Peyer's patch (tissue), 4 donors: ENCODE results near the gene ME1. TPM values are rescaled to one million over a fixed set of nuclear protein-coding genes. Genes with fewer than 3 reads are reported as not detected.

Source experiments
- DNase-seq, 3 donors: peaks; one replicate each; pipeline ENCODE4 v3.0.0-alpha.2; 2017 to 2019
- H3K27ac ChIP-seq, 4 donors: fragments of 200-600 bp; sonication (generic); one replicate each; pipeline ENCODE4 v1.5.1; 2016 to 2019
- H3K27me3 ChIP-seq, 2 donors: fragments of 200-600 bp; sonication (generic); one replicate each; pipeline ENCODE4 v1.5.1; 2019
- H3K36me3 ChIP-seq, 3 donors: fragments of 200-600 bp; sonication (generic); one replicate each; pipeline ENCODE4 v1.5.1; 2016 to 2019
- H3K4me1 ChIP-seq, 4 donors: fragments of 200-600 bp; sonication (generic); one replicate each; pipeline ENCODE4 v1.5.1; 2016 to 2019
- H3K4me3 ChIP-seq, 4 donors: fragments of 200-600 bp; sonication (generic); 1 replicate in 3 of 4; 2 replicates in 1 of 4; pipeline ENCODE4 v1.5.1; 2016 to 2019; ENCODE audit warnings: mild to moderate bottlenecking in 1 of 4
- H3K9me3 ChIP-seq, 4 donors: fragments of 200-600 bp; sonication (generic); one replicate each; pipeline ENCODE4 v1.5.1; 2016 to 2019; ENCODE audit warnings: mild to moderate bottlenecking in 1 of 4
- POLR2A ChIP-seq, 2 donors: fragments of 450-650 bp; IDR thresholded peaks; one replicate each; pipeline ENCODE4 v1.5.1; 2017; ENCODE audit warnings: antibody characterized with exemption in 2 of 2, mild to moderate bottlenecking in 2 of 2, moderate library complexity in 2 of 2
- total RNA-seq, 4 donors: library from RNA; depleted of rRNA; stranded (reverse); fragments of >200 nt; gene quantifications; one replicate each; pipeline ENCODE4 v1.1.0, GENCODE V29; 2016
- TF ChIP-seq, protein P1 (sequence below), 6 experiments: fragments of 450-650 bp in 4 of 6; fragments of 200-600 bp in 2 of 6; sonication (generic) in 1 of 6; IDR thresholded peaks; one replicate each; pipeline ENCODE4 v1.5.1; 2017 to 2019; ENCODE audit warnings: antibody characterized with exemption in 6 of 6, mild to moderate bottlenecking in 3 of 6, moderate library complexity in 1 of 6

The ME1 gene
- total RNA-seq, 4 donors from 2014 or later = 7.4 to 39.1 (median 19.6) TPM

DNA sequence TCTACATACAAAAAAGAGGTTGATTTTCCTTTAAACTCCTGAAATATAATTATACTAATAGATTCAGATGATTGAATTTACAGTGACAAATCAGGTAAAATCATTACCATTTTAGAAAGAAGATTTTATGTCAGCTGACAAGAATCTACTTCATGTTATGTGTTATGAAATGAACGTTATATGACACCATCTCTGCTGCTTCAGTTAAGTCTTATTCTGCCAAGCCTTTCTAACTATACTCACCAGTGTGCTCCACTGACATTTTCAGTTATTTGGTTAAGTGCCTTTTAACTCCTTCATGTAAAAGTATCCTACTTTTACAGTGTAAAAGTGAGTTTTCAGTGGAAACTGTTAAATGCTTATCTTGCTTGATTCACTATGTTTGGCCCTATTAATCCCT lies 157.3 kb downstream of the ME1 start:
- TF ChIP-seq POLR2A (IDR thresholded peaks at IDR 0.05) = no peak
- TF ChIP-seq, protein P1, sequence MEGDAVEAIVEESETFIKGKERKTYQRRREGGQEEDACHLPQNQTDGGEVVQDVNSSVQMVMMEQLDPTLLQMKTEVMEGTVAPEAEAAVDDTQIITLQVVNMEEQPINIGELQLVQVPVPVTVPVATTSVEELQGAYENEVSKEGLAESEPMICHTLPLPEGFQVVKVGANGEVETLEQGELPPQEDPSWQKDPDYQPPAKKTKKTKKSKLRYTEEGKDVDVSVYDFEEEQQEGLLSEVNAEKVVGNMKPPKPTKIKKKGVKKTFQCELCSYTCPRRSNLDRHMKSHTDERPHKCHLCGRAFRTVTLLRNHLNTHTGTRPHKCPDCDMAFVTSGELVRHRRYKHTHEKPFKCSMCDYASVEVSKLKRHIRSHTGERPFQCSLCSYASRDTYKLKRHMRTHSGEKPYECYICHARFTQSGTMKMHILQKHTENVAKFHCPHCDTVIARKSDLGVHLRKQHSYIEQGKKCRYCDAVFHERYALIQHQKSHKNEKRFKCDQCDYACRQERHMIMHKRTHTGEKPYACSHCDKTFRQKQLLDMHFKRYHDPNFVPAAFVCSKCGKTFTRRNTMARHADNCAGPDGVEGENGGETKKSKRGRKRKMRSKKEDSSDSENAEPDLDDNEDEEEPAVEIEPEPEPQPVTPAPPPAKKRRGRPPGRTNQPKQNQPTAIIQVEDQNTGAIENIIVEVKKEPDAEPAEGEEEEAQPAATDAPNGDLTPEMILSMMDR (IDR thresholded peaks at IDR 0.05) = no peak
- no peak for DNase-seq
- H3K9me3 ChIP-seq = no peaks in the 10 kb centered on the region
- H3K27me3 ChIP-seq = no peaks in the 10 kb centered on the region
- no peak overlapping the region for H3K4me3 ChIP-seq
- H3K27ac ChIP-seq = no peak overlapping the region
- no peaks in the 10 kb centered on the region for H3K36me3 ChIP-seq
- no peaks in the 10 kb centered on the region for H3K4me1 ChIP-seq

DNA sequence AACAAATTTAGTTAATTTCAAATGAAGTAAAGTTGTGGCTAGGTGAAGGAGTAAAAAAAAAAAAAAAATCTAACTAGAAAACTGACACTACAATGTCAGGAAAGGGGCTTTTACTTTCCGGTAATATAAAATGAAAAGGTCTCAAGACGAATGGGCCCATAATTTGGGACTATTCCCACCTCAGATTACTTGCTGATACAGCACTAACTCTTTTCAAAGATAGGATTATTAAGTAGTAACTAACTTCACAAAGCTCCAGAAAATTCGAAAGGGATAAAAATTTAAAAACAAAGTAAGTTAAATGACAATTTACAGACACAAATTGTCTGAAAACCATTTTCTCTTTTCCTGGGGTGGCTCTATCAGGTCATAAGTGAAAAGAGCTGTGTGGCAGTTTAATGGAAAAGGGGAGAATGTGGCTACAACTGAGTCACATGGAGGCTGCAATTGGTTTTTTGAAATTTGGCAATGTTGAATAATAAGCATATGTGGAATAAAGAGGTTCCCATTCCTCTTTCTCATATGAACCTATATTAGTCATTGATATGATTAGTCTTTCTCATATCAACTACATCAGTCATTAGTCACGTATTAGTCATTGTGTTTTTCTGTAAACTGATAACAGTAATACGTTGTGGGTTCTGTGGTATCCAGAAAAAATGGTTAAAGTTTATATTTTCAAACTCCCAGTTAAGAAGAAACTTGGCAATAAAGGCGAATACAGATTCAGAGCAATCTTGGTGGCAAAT lies 159.7 kb downstream of the ME1 start:
- H3K4me1 ChIP-seq = no peaks in the 10 kb centered on the region

DNA sequence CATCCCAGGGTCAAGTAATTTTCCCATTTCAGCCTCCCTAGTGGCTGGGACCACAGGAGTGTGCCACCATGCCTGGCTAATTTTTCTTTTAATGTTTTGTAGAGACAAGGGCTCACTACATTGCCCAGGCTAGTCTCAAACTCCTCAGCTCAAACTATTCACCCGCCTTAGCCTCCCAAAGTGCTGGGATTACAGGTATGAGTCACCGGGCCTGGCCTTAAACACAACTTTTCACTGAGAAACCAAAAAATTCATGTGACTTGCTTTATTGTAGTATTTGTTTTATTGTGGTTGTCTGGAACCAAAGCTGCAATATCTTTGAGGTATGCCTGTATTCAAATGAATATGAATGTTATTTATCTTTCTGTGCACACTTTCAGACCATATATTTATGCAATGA lies 165.5 kb downstream of the ME1 start:
- no peak overlapping the region for H3K4me3 ChIP-seq
- no peaks in the 10 kb centered on the region for H3K36me3 ChIP-seq
- no peaks in the 10 kb centered on the region for H3K4me1 ChIP-seq

More for the DNA sequence above, 159.7 kb downstream of the ME1 start:
- Histone ChIP-seq H3K27me3 (no peaks in the 10 kb centered on the region), H3K36me3 (no peaks in the 10 kb centered on the region), H3K9me3 (no peaks in the 10 kb centered on the region), H3K4me3 (no peak overlapping the region), H3K27ac (no peak overlapping the region)
- TF ChIP-seq, protein P1 (IDR thresholded peaks at IDR 0.05) = no peak
- no peak for TF ChIP-seq POLR2A (IDR thresholded peaks at IDR 0.05)
- DNase-seq = no peak

DNA sequence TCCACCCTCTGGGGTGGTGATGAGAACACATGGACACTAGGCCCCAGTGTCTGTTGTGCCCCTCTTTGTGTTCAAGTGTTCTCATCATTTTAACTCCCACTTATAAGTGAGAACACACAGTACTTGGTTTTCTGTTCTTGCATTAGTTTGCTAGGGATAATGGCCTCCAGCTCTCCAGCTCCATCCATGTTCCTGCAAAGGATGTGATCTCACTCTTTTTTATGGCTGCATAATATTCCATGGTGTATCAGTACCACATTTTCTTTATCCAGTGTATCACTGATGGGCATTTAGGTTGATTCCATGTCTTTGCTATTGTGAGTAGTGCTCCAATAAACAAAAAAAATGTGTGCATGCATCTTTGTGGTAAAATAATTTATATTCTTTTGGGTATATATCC lies 170.3 kb downstream of the ME1 start:
- H3K36me3 ChIP-seq = no peaks in the 10 kb centered on the region
- H3K4me1 ChIP-seq = no peaks in the 10 kb centered on the region
- no peaks in the 10 kb centered on the region for H3K27me3 ChIP-seq
- H3K9me3 ChIP-seq = no peaks in the 10 kb centered on the region
- no peak for DNase-seq
- TF ChIP-seq, protein P1 (IDR thresholded peaks at IDR 0.05) = no peak
- TF ChIP-seq POLR2A (IDR thresholded peaks at IDR 0.05) = no peak
- no peak overlapping the region for H3K4me3 ChIP-seq
- H3K27ac ChIP-seq = no peak overlapping the region

More for the DNA sequence above, 165.5 kb downstream of the ME1 start:
- no peak for DNase-seq
- Histone ChIP-seq H3K27me3 (no peaks in the 10 kb centered on the region), H3K27ac (no peak overlapping the region), H3K9me3 (no peaks in the 10 kb centered on the region)
- TF ChIP-seq, protein P1 (IDR thresholded peaks at IDR 0.05) = no peak

DNA sequence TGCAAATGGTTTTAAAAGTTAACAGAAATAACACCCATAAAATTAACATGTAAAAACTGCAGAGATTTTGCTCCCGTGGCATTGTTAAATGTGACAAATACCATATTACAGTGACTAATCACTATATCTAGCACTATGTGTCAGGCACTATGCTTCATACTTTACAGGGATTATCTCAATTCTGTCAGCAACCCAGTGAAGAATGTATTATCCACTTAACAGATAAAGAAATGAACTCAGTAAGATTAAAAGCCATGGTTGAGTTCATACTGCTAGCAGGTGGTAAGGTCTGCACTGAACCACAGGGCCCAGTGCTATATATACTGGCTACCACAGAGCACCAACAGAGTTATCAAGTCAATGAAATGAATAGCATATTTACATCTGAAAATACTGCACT lies 172.3 kb downstream of the ME1 start:
- H3K9me3 ChIP-seq = no peaks in the 10 kb centered on the region
- TF ChIP-seq, protein P1 (IDR thresholded peaks at IDR 0.05) = no peak
- TF ChIP-seq POLR2A (IDR thresholded peaks at IDR 0.05) = no peak
- no peaks in the 10 kb centered on the region for H3K27me3 ChIP-seq
- DNase-seq = no peak
- H3K4me3 ChIP-seq = no peak overlapping the region
- no peaks in the 10 kb centered on the region for H3K36me3 ChIP-seq
- no peaks in the 10 kb centered on the region for H3K4me1 ChIP-seq
- H3K27ac ChIP-seq = no peak overlapping the region
